HL-60 (cell line): Measurements from ENCODE around the gene CREB3.

Experiments
- DNase-seq, 2 experiments: peaks; one replicate each; pipeline ENCODE4 v3.0.0-alpha.2; 2010 to 2020; ENCODE audit warnings: low read depth in 1 of 2, low spot score in 1 of 2
- H3K27ac ChIP-seq: fragments of 250-450 bp; sonication (Bioruptor Pico); replicated peaks from 2 replicates; pipeline ENCODE4 v1.5.1; 2020; ENCODE audit warnings: mild to moderate bottlenecking, moderate library complexity
- H3K27me3 ChIP-seq: fragments of 250-450 bp; sonication (Bioruptor Pico); 2 replicates; pipeline ENCODE4 v1.5.1; 2021; ENCODE audit warnings: mild to moderate bottlenecking, moderate library complexity; ENCODE audit not compliant: insufficient read depth, poor library complexity, severe bottlenecking
- H3K4me3 ChIP-seq: replicated peaks from 2 replicates; pipeline ENCODE4 v1.5.1; 2011; ENCODE audit warnings: mild to moderate bottlenecking, control low read depth, low read length; ENCODE audit not compliant: insufficient read depth
- CTCF ChIP-seq: IDR thresholded peaks from one replicate; pipeline ENCODE4 v1.5.1; 2011; ENCODE audit warnings: low read length, control low read depth, inconsistent platforms; ENCODE audit not compliant: insufficient read depth
- GABPA ChIP-seq: IDR thresholded peaks from 2 replicates; pipeline ENCODE4 v1.6.1; 2012; ENCODE audit warnings: low read depth
- POLR2AphosphoS5 ChIP-seq: IDR thresholded peaks from 2 replicates; pipeline ENCODE4 v1.6.1; 2012; ENCODE audit warnings: low read depth
- REST ChIP-seq: IDR thresholded peaks from 2 replicates; pipeline ENCODE4 v1.6.1; 2012; ENCODE audit warnings: low read depth; ENCODE audit not compliant: insufficient replicate concordance
- SPI1 ChIP-seq: IDR thresholded peaks from 2 replicates; pipeline ENCODE4 v1.6.1; 2012; ENCODE audit warnings: low read depth, mild to moderate bottlenecking, borderline replicate concordance

CREB3 gene

GRCh38 chr9:35754264-35754663 is 21.8 kb downstream of the CREB3 start, which contains the start of gene MSMP:
MSMP (minus strand) TSS chr9:35754276; CDS start chr9:35754129, 147 bp downstream.
- Histone ChIP-seq H3K27ac (no peak within 1 kb of the TSS), H3K27me3 (no peaks in the 10 kb centered on the region), H3K4me3 (no peak within 1 kb of the TSS)
- DNase-seq, result no peak
- no peak for TF ChIP-seq GABPA

GRCh38 chr9:35755071-35755470 is 22.6 kb downstream of the CREB3 start:
- Histone ChIP-seq H3K4me3 (no peak overlapping the region), H3K27me3 (no peaks in the 10 kb centered on the region), H3K27ac (no peak overlapping the region)
- no peak for TF ChIP-seq REST
- no peak for TF ChIP-seq POLR2AphosphoS5
- TF ChIP-seq CTCF, result no peak
- TF ChIP-seq SPI1, result no peak
- no peak for TF ChIP-seq GABPA
- DNase-seq, result no peak

- H3K4me3 ChIP-seq, result peak overlapping the region; percentile 87
- peak overlapping the region; percentile 82 for H3K27ac ChIP-seq
- TF ChIP-seq GABPA, result no peak
- peak; percentile 34; the same call in 1 of the 2 replicates for TF ChIP-seq POLR2AphosphoS5
- TF ChIP-seq CTCF, result peak; percentile 68
- TF ChIP-seq REST, result no peak
- peak; percentile 72 for TF ChIP-seq SPI1
- no peaks in the 10 kb centered on the region for H3K27me3 ChIP-seq
- DNase-seq, result peak; percentile 79 to 86
These were observed 24.1 kb downstream of the CREB3 start for GRCh38 chr9:35756275-35757225.

GRCh38 chr9:35757226-35757891 is 24.9 kb downstream of the CREB3 start:
- peak; percentile 59 to 85 for DNase-seq
- Histone ChIP-seq H3K4me3 (peak overlapping the region; percentile 87), H3K27me3 (no peaks in the 10 kb centered on the region), H3K27ac (peak overlapping the region; percentile 82)
- TF ChIP-seq REST (no peak), SPI1 (0 out of 2 replicates have a peak, but pooled peaks have one; percentile 7)
